A549 (cell line): ENCODE results near the gene PGS1. TPM values are rescaled to one million over a fixed set of nuclear protein-coding genes. Genes with fewer than 3 reads are reported as not detected.

Source experiments
- ATAC-seq, 2 experiments: fragments of 200-7000 bp in 1 of 2; fragments of >200 bp in 1 of 2; cut with Nextera tagmentation in 1 of 2; cut with Tn5 transposase in 1 of 2; 3 replicates each; pipeline versions ENCODE4 v1.8.0 to v1.9.1; 2018 to 2020; ENCODE audit warnings: mild to moderate bottlenecking in 1 of 2, moderate library complexity in 1 of 2
- CTCF ChIA-PET: fragments of 300-600 bp; sonication (Branson Sonifier 250); formaldehyde crosslinking; extraction: SDS; loops from one replicate; lab custom pipeline; 2021; ENCODE audit warnings: antibody characterized with exemption, inconsistent platforms; lab: Yijun Ruan, JAX
- POLR2A ChIA-PET: fragments of 350-600 bp; formaldehyde crosslinking; extraction: SDS; loops from one replicate; lab custom pipeline; 2021; ENCODE audit warnings: antibody characterized with exemption, inconsistent platforms; lab: Yijun Ruan, JAX
- DNase-seq, 2 experiments: peaks; one replicate each; pipeline versions ENCODE4 v3.0.0 to v3.0.0-alpha.2; 2011 to 2016; ENCODE audit warnings: low read depth in 1 of 2, low spot score in 1 of 2
- FAIRE-seq: peaks from 2 replicates; lab custom pipeline; 2011; peaks lifted over from hg19 to GRCh38; lab: Jason Lieb, UNC
- H3K27ac ChIP-seq, 2 experiments: fragments of >200 bp; sonication (Bioruptor Twin); formaldehyde crosslinking; 3 replicates each; pipeline ENCODE4 v1.5.1; 2016 to 2017
- H3K4me1 ChIP-seq: fragments of >200 bp; sonication (Bioruptor Twin); formaldehyde crosslinking; 3 replicates; pipeline ENCODE4 v1.6.1; 2016
- H3K4me2 ChIP-seq: fragments of >200 bp; sonication (Bioruptor Twin); formaldehyde crosslinking; 3 replicates; pipeline ENCODE4 v1.6.1; 2016
- H3K4me3 ChIP-seq: fragments of >200 bp; sonication (Bioruptor Twin); formaldehyde crosslinking; 3 replicates; pipeline ENCODE4 v1.5.1; 2016
- H3K9me3 ChIP-seq: fragments of >200 bp; sonication (Bioruptor Twin); formaldehyde crosslinking; 3 replicates; pipeline ENCODE4 v1.6.1; 2016
- CBX8 ChIP-seq: fragments of 200-600 bp; sonication (generic); IDR thresholded peaks from 2 replicates; pipeline ENCODE4 v1.6.1; 2016
- E2F6 ChIP-seq: IDR thresholded peaks from 2 replicates; pipeline ENCODE4 v1.6.1; 2012; ENCODE audit warnings: low read depth, borderline replicate concordance
- EHF ChIP-seq: fragments of 250-450 bp; sonication (Bioruptor Pico); IDR thresholded peaks from 2 replicates; pipeline ENCODE4 v1.5.0; 2020; ENCODE audit warnings: mild to moderate bottlenecking
- EHMT2 ChIP-seq: fragments of 200-600 bp; sonication (generic); IDR thresholded peaks from 2 replicates; pipeline ENCODE4 v1.6.1; 2016; ENCODE audit warnings: antibody characterized with exemption, low read depth, mild to moderate bottlenecking, moderate library complexity
- ELK1 ChIP-seq: fragments of 150-350 bp; IDR thresholded peaks from 2 replicates; pipeline ENCODE4 v1.6.1; 2014; ENCODE audit warnings: low read depth, mild to moderate bottlenecking, low read length
- GATA3 ChIP-seq: IDR thresholded peaks from 2 replicates; pipeline ENCODE4 v1.6.1; 2012; ENCODE audit warnings: borderline replicate concordance
- HDAC2 ChIP-seq: fragments of 200-600 bp; sonication (generic); IDR thresholded peaks from 2 replicates; pipeline ENCODE4 v1.6.1; 2016
- HEYL ChIP-seq: fragments of 250-450 bp; sonication (Bioruptor Pico); IDR thresholded peaks from 2 replicates; pipeline ENCODE4 v1.8.0; 2021; ENCODE audit warnings: mild to moderate bottlenecking, moderate library complexity
- HMGXB4 ChIP-seq: fragments of 250-450 bp; sonication (Bioruptor Pico); IDR thresholded peaks from 2 replicates; pipeline ENCODE4 v1.5.0; 2021; ENCODE audit warnings: mild to moderate bottlenecking, moderate library complexity, borderline replicate concordance
- HOXB5 ChIP-seq: fragments of 250-450 bp; sonication (Bioruptor Pico); IDR thresholded peaks from 2 replicates; pipeline ENCODE4 v1.5.0; 2020; ENCODE audit warnings: mild to moderate bottlenecking, moderate library complexity
- JUN ChIP-seq, 2 experiments: fragments of >200 bp; sonication (Bioruptor Twin); formaldehyde crosslinking; IDR thresholded peaks; 2 replicates in 1 of 2; 3 replicates in 1 of 2; pipeline ENCODE4 v1.6.1; 2016 to 2017
- MAFK ChIP-seq: fragments of 450-650 bp; IDR thresholded peaks from 2 replicates; pipeline ENCODE4 v1.6.1; 2014; ENCODE audit not compliant: partially characterized antibody
- MAZ ChIP-seq: fragments of 150-350 bp; IDR thresholded peaks from 2 replicates; pipeline ENCODE4 v1.6.1; 2014; ENCODE audit warnings: antibody characterized with exemption, low read depth, low read length, borderline replicate concordance
- PBX3 ChIP-seq: IDR thresholded peaks from 2 replicates; pipeline ENCODE4 v1.6.1; 2012
- PHF8 ChIP-seq: fragments of 200-600 bp; sonication (generic); IDR thresholded peaks from 2 replicates; pipeline ENCODE4 v1.6.1; 2016; ENCODE audit warnings: low read depth, mild to moderate bottlenecking, antibody characterized with exemption, moderate library complexity, borderline replicate concordance
- RARB ChIP-seq: fragments of 250-450 bp; sonication (Bioruptor Pico); IDR thresholded peaks from 2 replicates; pipeline ENCODE4 v1.8.0; 2021; ENCODE audit warnings: mild to moderate bottlenecking, moderate library complexity
- RCOR1 ChIP-seq: fragments of 150-350 bp; IDR thresholded peaks from 2 replicates; pipeline ENCODE4 v1.6.1; 2014; ENCODE audit warnings: antibody characterized with exemption, low read length, low read depth
- REST ChIP-seq: fragments of 200-600 bp; sonication (generic); IDR thresholded peaks from 2 replicates; pipeline ENCODE4 v1.6.1; 2016; ENCODE audit warnings: antibody characterized with exemption, mild to moderate bottlenecking, moderate library complexity
- SREBF2 ChIP-seq: fragments of 450-650 bp; IDR thresholded peaks from 2 replicates; pipeline ENCODE4 v1.6.1; 2014; ENCODE audit warnings: mild to moderate bottlenecking, moderate library complexity
- USF2 ChIP-seq: fragments of 450-650 bp; IDR thresholded peaks from 2 replicates; pipeline ENCODE4 v1.6.1; 2014; ENCODE audit warnings: antibody characterized with exemption
- WGBS: methylation state at CpG from one replicate; pipeline ENCODE4 v1.1.6; 2017; ENCODE audit errors: missing lambda C conversion rate; 5-methylcytosine and 5-hydroxymethylcytosine counted together
- polyA plus RNA-seq, 4 experiments: library from polyadenylated mRNA; depleted of rRNA in 3 of 4; stranded (reverse); fragments of >200 nt; fragmentation: RNase III in 1 of 4; extraction: RNeasy Plus Mini Kit Qiagen cat#74134 plus additional on column Dnase treatment in 1 of 4; gene quantifications; 2 replicates in 3 of 4; 3 replicates in 1 of 4; pipeline ENCODE4 v1.2.3, GENCODE V29; 2011 to 2017

Gene PGS1
- polyA plus RNA-seq, 2 of the 4 experiments (the other 2 are of a cell fraction), result 23.7 to 29.5 TPM

GRCh38 chr17:78448356-78448993 lies 70.0 kb downstream of the PGS1 start:
- Histone ChIP-seq H3K4me1 (no peaks in the 10 kb centered on the region), H3K4me2 (no peak overlapping the region), H3K4me3 (no peak overlapping the region), H3K9me3 (no peaks in the 10 kb centered on the region), H3K27ac (no peak overlapping the region)
- peak; percentile 87 for FAIRE-seq
- ATAC-seq, result no peak
- 54% methylated on average over 5 of the region's 5 CpGs for WGBS
- ChIA-PET POLR2A (no interaction called here), CTCF (interaction anchor here (0.9 to 1.4 kb wide), 2 partner anchors 26 to 286 kb away, joined by 3 to 7 read pairs; no protein-coding TSS in a partner anchor)
- no peak for TF ChIP-seq ELK1
- no peak for TF ChIP-seq RCOR1
- TF ChIP-seq HMGXB4 (CRISPR knock-in tag), result no peak
- TF ChIP-seq RARB (CRISPR knock-in tag), result no peak
- TF ChIP-seq HEYL (CRISPR knock-in tag), result no peak
- no peak for TF ChIP-seq HOXB5 (CRISPR knock-in tag)
- TF ChIP-seq GATA3, result no peak
- TF ChIP-seq PBX3, result no peak
- no peak for TF ChIP-seq CBX8
- TF ChIP-seq MAZ, result no peak
- no peak for TF ChIP-seq MAFK
- no peak for TF ChIP-seq USF2
- no peak for TF ChIP-seq EHMT2
- TF ChIP-seq JUN (IDR thresholded peaks at IDR 0.05), result no peak
- TF ChIP-seq EHF (CRISPR knock-in tag), result no peak
- no peak for TF ChIP-seq REST
- TF ChIP-seq SREBF2, result no peak
- TF ChIP-seq E2F6, result no peak
- TF ChIP-seq HDAC2, result no peak
- no peak for TF ChIP-seq PHF8
- no peak for DNase-seq
